CD4-positive, alpha-beta T cell treated with Interleukin-15 for 4 hours (primary cell): ENCODE measurements around the gene TTYH1.

ENCODE experiments used
- DNase-seq: peaks from one replicate; pipeline ENCODE4 v3.0.0-alpha.2; 2020; ENCODE audit warnings: low spot score

The TTYH1 gene

GRCh38 chr19:54482889-54483288, 67.6 kb downstream of the TTYH1 start:
- DNase-seq, result no peak

- DNase-seq, result no peak
These were observed 69.2 kb downstream of the TTYH1 start for GRCh38 chr19:54484451-54484850.

- DNase-seq, result no peak
These were observed 70.6 kb downstream of the TTYH1 start for GRCh38 chr19:54485851-54486250.
